ACC112 (cell line): ENCODE data around the gene PLPPR2.
"Not testable (repeated sequence)": the region's sequence is repeated elsewhere in the genome, so short reads cannot be mapped to it uniquely, and the experiment has no call there.

ENCODE experiments used
- H2AFZ ChIP-seq: fragments of 200-600 bp; sonication (generic); one replicate; pipeline ENCODE4 v1.6.0; 2017; ENCODE audit warnings: antibody characterized with exemption, low read length; ENCODE audit not compliant: unreplicated experiment
- H3K27ac ChIP-seq: fragments of 200-600 bp; sonication (generic); 2 replicates; pipeline ENCODE4 v1.5.1; 2014; ENCODE audit warnings: low read depth, mild to moderate bottlenecking, antibody characterized with exemption, low read length, moderate library complexity
- H3K27me3 ChIP-seq: fragments of 200-600 bp; sonication (generic); 2 replicates; pipeline ENCODE4 v1.6.1; 2014; ENCODE audit warnings: mild to moderate bottlenecking, antibody characterized with exemption, low read length, moderate library complexity, mixed read lengths; ENCODE audit not compliant: insufficient read depth
- H3K36me3 ChIP-seq: fragments of 200-600 bp; sonication (generic); 2 replicates; pipeline ENCODE4 v1.6.1; 2016; ENCODE audit warnings: mild to moderate bottlenecking, antibody characterized with exemption, low read length, moderate library complexity, mixed read lengths; ENCODE audit not compliant: insufficient read depth
- H3K4me1 ChIP-seq: fragments of 200-600 bp; sonication (generic); one replicate; pipeline ENCODE4 v1.6.1; 2016; ENCODE audit warnings: low read length, mixed read lengths; ENCODE audit not compliant: insufficient read depth, unreplicated experiment, control insufficient read depth
- H3K4me3 ChIP-seq: fragments of 200-600 bp; sonication (generic); 2 replicates; pipeline ENCODE4 v1.5.1; 2014; ENCODE audit warnings: mild to moderate bottlenecking, low read depth, low read length
- H3K79me2 ChIP-seq: fragments of 200-600 bp; sonication (generic); one replicate; pipeline ENCODE4 v1.6.0; 2016; ENCODE audit warnings: low read length; ENCODE audit not compliant: control insufficient read depth, unreplicated experiment, insufficient read depth

Gene PLPPR2, protein sequence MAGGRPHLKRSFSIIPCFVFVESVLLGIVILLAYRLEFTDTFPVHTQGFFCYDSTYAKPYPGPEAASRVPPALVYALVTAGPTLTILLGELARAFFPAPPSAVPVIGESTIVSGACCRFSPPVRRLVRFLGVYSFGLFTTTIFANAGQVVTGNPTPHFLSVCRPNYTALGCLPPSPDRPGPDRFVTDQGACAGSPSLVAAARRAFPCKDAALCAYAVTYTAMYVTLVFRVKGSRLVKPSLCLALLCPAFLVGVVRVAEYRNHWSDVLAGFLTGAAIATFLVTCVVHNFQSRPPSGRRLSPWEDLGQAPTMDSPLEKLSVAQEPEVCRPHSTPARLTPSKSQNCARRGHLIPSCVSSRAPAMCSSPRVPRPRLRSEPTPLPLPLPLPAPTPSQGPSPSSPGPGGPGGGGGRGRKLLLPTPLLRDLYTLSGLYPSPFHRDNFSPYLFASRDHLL

DNA sequence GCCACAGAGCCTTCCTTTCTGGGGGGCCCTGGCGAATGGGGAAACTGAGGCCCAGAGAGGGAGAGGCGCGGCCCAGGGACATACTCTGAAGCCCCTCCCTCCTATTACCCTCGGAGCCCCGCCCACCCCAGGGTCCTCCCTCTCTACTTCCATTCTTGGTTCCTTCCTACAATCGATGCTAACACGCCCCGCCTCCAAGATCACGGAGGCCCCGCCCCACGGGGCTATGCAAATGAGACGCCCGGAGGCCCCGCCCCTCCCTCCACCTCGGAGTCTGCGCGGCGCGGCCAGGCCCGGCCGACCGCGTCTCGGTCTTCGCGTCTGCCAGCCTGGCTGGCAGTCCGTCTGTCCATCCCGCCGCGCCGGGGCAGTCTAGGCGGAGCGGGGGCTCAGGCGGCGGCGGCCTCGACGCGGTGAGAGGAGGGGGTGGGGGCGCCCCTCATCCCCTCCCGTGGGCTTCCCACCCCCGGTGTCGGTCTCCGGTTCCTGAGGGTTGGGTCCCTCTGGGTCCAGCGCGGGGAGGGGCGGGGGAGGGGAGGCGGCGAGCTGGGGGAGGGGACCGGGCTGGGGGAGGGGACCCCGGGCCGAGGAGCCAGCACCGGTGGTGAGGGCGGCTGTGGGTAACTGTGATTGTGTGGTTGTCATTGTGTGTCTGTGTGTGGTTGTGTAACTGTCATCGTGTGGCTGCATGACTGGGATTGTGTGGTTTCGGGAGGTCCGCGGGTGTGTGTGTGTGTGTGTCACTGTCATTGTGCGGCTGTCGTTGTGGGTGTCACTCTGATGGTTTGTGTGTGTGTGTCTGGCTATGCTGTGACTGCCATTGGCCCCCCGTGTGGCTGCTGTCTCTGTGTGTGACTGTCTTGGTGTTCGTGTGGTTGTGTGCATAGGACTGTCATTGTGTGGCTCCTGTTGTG is at the start of gene PLPPR2:
TSS of gene PLPPR2 (plus strand) at position 273 of the 914 bp plus-strand sequence. CDS start 2,242 bp downstream, outside the sequence.
- peak within 1 kb of the TSS; percentile 88 for H3K4me3 ChIP-seq

DNA sequence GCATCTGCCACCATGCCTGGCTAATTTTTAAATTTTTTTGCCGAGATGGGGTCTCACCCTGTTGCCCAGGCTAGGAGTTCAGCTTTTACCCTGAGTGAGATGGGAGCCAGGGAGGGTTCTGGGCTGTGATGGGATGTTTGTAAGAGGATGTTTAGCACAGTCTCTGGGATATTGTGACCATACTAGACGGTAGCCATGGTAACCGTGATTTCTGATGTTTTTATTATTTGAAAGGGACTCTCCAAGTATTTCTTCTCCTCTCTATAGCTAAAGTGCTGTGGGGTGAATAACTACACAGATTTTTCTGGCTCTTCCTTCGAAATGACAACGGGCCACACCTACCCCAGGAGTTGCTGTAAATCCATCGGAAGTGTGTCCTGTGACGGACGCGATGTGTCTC is 48.9 kb upstream of the PLPPR2 start:
- no peak overlapping the region for H3K27ac ChIP-seq
- H3K36me3 ChIP-seq, result no peaks in the 10 kb centered on the region
- no peak overlapping the region for H3K4me3 ChIP-seq
- no peak overlapping the region for H2AFZ ChIP-seq
- H3K27me3 ChIP-seq, result no peaks in the 10 kb centered on the region
- no peaks in the 10 kb centered on the region for H3K79me2 ChIP-seq
- no peaks in the 10 kb centered on the region for H3K4me1 ChIP-seq

More for the DNA sequence above, at the start of gene PLPPR2:
- Histone ChIP-seq H3K4me1 (peaks cover 8% of the 10 kb centered on the region), H3K79me2 (peaks cover 7% of the 10 kb centered on the region), H3K27ac (no peak within 1 kb of the TSS), H3K36me3 (no peaks in the 10 kb centered on the region), H3K27me3 (no peaks in the 10 kb centered on the region), H2AFZ (no peak within 1 kb of the TSS)

DNA sequence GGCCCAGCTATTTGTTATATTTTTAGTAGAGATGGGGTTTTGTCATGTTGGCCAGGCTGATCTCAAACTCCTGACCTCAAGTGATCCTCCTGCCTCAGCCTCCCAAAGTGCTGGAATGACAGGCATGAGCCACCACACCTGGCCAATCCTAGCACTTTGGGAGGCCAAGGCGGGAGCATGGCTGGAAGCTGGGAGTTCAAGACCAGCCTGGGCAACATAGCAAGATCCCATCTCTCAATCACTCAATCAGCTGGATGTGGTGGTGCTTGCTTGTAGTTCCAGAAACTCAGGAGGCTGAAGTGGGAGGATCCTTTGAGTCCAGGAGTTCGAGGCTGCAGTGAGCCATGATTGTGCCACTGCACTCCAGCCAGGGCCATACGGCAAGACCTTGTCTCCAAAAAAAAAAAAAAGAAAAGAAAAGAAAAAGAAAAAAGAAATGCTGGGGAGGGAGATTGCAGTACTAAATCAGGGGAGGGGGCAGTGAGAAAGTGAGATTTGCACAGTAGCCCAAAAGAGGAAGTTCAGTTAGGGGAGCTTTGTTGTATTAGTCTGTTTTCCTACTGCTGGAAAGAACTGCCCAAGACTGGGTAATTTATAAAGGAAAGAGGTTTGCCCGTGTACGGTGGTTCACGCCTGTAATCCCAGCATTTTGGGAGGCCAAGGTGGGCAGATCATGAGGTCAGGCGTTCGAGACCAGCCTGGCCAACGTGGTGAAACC is 34.8 kb upstream of the PLPPR2 start:
- not testable (repeated sequence) for H3K4me3 ChIP-seq, H3K79me2 ChIP-seq, H3K27ac ChIP-seq, H2AFZ ChIP-seq, H3K36me3 ChIP-seq, H3K27me3 ChIP-seq
- peaks cover 16% of the 10 kb centered on the region for H3K4me1 ChIP-seq

DNA sequence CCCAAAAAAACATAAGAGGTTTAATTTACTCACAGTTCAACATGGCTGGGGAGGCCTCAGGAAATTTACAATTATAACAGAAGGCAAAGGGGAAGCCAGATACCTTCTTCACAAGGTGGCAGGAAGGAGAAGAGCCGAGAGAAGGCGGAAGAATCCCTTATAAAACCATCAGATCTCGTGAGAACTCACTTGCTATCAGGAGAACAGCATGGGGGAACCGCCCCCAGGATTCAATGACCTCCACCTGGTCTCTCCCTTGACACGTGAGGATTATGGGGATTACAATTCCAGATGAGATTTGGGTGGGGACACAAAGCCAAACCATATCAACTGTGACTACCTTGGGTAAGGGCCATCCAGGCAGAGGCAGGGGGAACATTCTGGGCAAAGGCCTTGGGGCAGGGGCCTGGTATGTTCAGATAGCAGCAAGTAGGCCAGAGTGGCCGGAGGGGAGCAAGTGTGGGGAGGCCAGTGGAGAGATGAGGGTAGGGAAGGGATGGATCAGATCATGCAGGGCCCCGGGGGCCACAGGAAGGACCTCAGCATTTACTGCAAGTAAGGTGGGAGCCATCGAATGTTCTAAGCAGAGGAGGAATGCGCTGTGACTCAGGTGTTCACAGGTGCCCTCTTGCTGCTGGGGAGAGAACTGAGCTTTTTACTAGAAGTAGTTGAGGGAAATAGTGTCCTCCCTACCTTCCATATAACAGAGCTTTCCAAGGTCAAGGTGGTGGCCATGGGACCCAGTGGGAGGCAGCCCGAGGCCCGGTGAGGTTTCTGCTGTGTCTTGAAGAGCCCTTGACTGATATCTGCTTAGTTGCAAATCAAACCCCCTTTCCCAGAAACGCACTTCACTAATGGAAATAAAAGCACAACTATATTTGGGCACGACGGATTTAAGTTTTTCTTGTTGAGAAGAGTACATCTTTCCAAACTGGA is 33.8 kb upstream of the PLPPR2 start:
- Histone ChIP-seq H3K27me3 (no peaks in the 10 kb centered on the region), H3K4me1 (peaks cover 16% of the 10 kb centered on the region), H3K79me2 (no peaks in the 10 kb centered on the region), H3K36me3 (no peaks in the 10 kb centered on the region), H3K4me3 (no peak overlapping the region), H3K27ac (no peak overlapping the region), H2AFZ (no peak overlapping the region)

DNA sequence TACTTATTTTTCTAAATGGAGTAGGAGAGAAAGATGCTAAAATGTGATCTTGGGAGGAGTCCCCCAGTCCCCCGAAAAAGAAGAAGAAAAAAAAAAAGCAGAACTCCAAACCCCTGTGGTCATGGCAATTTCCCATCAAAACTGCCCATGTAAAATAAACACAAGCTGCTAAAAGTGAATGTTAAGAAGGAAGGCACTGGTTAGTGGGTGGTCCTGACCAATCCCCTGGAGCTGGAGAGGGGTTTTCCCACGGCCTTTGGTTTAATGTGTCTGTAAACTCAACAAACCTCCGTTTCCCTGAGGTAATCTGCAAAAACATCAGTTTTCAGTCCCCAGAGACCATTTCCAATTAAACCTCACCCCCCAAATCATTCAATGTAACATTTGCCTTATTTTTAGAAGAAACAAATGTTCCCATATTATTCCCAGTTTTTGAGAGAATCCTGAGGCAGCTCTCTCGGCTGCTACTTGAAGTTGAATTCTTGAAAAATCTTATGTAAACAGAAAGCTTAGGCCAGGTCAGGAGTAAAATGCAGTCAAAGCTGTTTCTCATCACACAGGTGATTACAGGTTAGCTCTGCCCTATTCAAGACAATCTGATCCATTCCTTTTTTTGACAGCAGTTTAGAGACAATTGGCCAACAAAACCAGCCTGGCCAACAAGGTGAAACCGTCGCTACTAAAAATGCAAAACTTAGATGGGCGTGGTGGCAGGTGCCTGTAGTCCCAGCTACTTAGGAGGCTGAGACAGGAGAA is 32.8 kb upstream of the PLPPR2 start:
- Histone ChIP-seq H2AFZ (no peak overlapping the region), H3K27ac (no peak overlapping the region), H3K79me2 (no peaks in the 10 kb centered on the region), H3K27me3 (no peaks in the 10 kb centered on the region), H3K36me3 (no peaks in the 10 kb centered on the region), H3K4me1 (peaks cover 16% of the 10 kb centered on the region), H3K4me3 (no peak overlapping the region)

DNA sequence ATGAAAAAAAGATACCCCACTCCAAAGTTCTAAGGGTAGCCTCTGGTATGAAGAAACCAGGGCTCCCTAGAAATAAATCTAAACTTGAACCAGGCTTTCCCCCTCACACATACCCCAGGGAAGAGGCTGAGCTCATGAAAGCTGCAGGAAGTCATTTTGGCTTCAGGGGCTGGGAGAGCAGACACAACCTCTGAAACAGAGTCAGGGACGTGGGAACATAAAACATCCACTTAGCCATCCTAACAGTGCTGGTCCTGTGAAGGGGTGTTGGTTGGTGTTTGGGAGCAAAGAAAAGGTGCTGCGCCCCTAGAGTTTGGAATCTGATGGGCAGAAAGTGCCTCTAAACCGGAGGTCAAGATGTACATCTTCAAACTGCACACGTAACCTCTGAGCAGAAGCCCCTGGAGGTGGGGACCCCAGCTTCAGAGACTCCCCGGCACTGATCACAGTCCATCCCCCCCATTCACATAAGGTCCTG is 31.6 kb upstream of the PLPPR2 start:
- H2AFZ ChIP-seq, result no peak overlapping the region
- H3K4me1 ChIP-seq, result peaks cover 16% of the 10 kb centered on the region
- peak overlapping the region; percentile 45 for H3K4me3 ChIP-seq
- peak overlapping the region; percentile 77 for H3K27ac ChIP-seq
- H3K36me3 ChIP-seq, result no peaks in the 10 kb centered on the region
- H3K79me2 ChIP-seq, result no peaks in the 10 kb centered on the region
- no peaks in the 10 kb centered on the region for H3K27me3 ChIP-seq

DNA sequence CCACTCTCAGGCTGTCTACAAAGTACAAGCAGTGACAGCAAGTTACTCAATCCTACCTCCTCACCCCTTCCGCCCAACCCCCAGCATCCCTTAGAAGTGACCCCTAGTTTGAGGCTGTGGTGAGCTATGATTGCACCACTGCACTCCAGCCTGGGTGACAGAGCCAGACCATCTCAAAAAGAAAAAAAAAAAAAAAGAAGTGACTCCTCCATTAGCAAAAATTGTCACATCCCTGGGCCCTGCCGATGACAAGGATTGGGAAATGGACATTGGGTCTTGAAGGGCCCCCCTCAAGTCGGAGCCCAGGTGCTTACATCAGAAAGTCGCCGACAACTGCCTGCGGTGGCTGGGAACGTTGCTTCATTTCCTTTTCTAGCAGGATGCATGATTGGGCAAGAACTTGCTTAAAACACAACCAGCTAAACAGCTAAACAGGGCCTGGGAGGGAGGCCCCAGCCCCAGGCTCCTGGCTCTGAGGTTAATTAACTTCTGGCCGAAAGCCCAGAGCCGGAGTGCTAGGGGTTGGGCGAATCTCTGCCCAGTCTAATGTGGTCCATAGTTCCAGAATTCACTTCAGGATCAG is 31.1 kb upstream of the PLPPR2 start:
- peak overlapping the region; percentile 45 for H3K4me3 ChIP-seq
- no peaks in the 10 kb centered on the region for H3K79me2 ChIP-seq
- H3K27ac ChIP-seq, result peak overlapping the region; percentile 77
- H3K4me1 ChIP-seq, result peaks cover 16% of the 10 kb centered on the region
- H3K36me3 ChIP-seq, result no peaks in the 10 kb centered on the region
- no peaks in the 10 kb centered on the region for H3K27me3 ChIP-seq
- H2AFZ ChIP-seq, result no peak overlapping the region

DNA sequence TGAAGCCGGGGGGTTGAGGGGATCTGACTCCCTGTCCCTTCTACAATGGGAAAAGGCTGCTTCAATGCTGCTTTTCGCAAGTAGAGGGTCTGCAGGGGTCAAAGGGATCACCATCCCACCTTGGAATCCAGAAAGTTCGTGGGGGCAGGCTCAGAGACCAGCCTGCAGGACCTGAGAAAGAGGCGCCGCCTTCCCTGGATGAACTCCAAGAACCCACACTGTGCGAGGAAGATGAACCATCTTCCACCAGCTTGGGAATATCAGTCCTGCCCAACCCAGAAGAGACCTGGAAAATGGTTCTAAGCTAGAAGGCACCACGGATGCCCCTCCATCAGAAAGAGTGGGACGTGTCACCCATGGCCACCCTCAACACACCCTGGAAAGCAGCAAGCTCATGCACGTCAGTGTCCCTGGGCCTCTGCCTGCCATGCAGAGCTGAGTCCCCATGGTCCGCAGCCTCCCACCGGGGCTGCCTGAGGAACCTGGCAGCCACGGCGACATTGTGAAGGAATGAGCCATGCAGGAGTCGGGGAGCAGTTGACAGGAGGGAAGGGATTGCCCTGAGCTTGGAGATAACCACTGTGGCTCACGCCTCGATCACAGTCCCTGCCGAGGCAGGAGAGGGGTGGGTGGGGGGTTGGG is 30.4 kb upstream of the PLPPR2 start:
- H3K4me3 ChIP-seq, result no peak overlapping the region
- H3K27ac ChIP-seq, result 0 out of 2 replicates have a peak overlapping the region, but pooled peaks have one; percentile 77

More for the DNA sequence above, 30.4 kb upstream of the PLPPR2 start:
- Histone ChIP-seq H2AFZ (no peak overlapping the region), H3K4me1 (peaks cover 16% of the 10 kb centered on the region), H3K79me2 (no peaks in the 10 kb centered on the region), H3K27me3 (no peaks in the 10 kb centered on the region), H3K36me3 (no peaks in the 10 kb centered on the region)
